ENCODE measurements around the gene S1PR3.

S1PR3 gene

DNA sequence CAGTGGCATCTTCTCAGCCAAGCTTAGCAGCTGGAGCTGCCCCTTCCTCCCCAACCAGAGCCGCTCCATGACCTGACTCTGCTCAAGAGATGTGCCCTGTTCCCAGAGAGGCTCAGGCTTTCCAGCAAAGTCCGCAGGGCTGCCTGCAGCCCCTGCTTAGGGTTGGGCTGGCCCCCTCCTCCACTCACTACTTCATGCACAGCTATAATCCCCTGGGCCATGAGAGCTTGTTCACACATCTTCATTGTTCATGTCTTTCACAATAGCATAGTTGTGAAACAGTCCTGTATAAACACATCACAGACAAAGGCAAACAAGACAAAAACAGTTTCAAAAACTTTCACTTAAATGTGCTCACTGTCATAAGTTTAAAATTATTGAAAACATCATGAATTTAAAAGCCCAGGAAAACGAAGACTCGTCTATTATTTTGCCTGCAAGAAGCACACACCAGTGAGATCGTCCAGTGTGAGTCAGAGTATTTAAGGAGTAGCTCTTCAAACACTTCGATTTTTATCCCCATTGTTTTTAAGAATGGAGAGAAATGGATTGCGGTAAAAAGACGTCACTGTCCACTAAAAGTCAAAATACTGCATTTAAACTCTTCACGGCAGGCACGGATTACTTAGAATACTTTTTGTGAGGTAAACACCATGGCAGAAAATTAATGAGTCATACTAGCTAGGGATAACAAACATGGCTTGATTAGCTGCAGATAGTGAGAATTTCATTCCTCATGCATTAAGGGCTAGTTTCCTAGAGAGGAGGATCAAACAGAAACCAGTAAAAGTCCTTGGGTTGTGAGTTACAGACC lies 40.7 kb upstream of the S1PR3 start:
- TF ChIP-seq ZFX (IDR thresholded peaks at IDR 0.05; ENCODE audit: borderline replicate concordance), result no peak
- TF ChIP-seq, protein P1, sequence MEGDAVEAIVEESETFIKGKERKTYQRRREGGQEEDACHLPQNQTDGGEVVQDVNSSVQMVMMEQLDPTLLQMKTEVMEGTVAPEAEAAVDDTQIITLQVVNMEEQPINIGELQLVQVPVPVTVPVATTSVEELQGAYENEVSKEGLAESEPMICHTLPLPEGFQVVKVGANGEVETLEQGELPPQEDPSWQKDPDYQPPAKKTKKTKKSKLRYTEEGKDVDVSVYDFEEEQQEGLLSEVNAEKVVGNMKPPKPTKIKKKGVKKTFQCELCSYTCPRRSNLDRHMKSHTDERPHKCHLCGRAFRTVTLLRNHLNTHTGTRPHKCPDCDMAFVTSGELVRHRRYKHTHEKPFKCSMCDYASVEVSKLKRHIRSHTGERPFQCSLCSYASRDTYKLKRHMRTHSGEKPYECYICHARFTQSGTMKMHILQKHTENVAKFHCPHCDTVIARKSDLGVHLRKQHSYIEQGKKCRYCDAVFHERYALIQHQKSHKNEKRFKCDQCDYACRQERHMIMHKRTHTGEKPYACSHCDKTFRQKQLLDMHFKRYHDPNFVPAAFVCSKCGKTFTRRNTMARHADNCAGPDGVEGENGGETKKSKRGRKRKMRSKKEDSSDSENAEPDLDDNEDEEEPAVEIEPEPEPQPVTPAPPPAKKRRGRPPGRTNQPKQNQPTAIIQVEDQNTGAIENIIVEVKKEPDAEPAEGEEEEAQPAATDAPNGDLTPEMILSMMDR (IDR thresholded peaks at IDR 0.05), result no peak
- H3K27ac ChIP-seq, result no peak overlapping the region

DNA sequence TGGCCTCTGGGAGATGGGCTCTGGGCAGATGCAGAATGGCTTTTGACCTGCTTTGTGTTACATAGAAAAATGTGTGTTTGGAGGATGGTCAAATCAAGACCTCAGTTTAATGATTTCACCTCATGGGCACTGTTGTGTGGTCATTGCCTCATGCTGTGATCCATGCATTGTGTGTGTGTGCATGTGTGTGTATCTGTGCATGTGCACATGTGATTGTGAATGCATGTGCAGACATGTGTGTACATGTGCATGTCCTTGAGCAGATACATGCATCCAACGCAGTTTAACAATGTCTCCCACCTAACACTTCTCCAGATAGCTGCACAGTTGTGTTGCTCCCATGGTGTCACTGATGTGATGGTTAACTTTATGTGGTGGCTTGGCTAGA lies 40.1 kb upstream of the S1PR3 start:
- TF ChIP-seq, protein P1 (IDR thresholded peaks at IDR 0.05), result no peak
- no peak for TF ChIP-seq ZFX (IDR thresholded peaks at IDR 0.05; ENCODE audit: borderline replicate concordance)
- H3K27ac ChIP-seq, result no peak overlapping the region

DNA sequence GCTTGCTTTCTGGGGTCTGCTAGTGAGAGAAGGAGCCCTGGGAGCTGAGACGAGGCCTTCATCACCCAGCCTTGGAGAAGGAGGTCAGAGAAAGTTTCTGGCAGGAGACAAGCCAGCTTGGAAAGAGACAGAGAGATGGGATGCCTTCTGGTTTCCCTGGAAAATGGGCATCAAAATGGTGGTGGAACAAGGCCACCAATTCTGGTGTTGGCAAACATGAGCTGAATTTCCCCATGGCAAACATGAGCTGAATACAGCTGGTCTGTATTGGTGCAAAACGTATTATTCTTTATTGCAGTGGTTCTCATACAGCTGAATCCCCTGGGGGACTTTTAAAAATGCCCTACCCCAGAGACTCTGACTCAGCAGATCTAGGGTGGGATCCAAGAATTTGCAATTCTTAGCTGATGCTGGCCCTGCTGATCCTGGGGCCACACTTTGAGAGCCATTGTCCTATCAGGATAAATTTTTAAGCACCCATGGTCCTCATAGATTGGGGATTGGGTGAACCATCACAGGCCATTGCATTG lies 39.1 kb upstream of the S1PR3 start:
- TF ChIP-seq, protein P1 (IDR thresholded peaks at IDR 0.05), result no peak
- TF ChIP-seq ZFX (IDR thresholded peaks at IDR 0.05; ENCODE audit: borderline replicate concordance), result no peak
- H3K27ac ChIP-seq, result no peak overlapping the region

DNA sequence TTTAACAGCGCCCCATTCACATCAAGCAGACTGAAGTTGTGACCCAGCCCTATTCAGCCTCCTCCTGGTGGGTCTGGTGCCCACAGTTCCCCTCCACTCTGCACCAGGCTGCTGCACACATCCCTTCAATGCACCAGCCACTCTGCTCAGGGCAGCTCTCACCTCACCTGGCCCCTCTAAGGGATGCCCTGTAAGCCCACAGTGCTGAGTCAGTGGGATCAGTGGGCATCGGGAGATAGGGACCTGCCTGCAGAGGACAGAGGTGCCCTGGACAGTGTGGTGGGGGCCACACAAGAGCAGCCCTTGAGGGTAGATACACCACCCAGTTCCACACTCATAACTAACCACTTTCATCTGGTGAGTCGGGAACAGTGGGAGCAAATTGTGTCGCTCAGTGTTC lies 38.3 kb upstream of the S1PR3 start:
- no peak overlapping the region for H3K27ac ChIP-seq

DNA sequence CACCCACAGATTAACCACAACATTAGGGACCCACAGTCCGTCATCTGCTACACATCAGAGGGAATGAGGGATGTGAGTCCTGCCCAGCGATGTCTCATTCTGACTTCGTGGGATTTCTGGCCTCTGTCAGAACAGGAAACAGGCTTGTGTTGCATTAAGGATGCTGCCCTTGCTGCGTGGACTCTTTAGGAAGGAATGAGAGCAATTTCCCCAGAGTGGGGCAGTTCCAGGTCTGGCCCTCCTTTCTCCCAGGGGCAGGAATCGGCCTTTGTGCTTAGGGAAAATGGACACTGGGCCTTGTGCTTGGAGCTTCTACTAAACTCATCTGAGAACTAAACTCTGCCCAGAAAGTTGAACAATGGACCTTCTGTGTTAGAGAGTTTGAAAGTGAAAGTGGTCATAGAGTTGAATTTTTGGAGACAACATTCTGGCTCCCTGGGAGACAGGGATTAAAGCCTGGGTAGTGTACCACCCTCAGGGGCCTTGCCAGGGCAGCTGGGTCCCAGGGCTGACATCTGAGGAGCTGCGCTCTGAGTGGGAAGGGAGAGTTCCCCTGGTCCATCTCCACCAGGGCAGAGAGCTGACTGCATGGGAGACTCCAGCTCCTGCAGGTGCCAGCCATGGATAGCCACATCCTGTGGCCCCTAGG lies 37.8 kb upstream of the S1PR3 start:
- TF ChIP-seq ZFX (IDR thresholded peaks at IDR 0.05; ENCODE audit: borderline replicate concordance), result no peak
- TF ChIP-seq, protein P1 (IDR thresholded peaks at IDR 0.05), result no peak
- no peak overlapping the region for H3K27ac ChIP-seq

More for the DNA sequence above, 38.3 kb upstream of the S1PR3 start:
- TF ChIP-seq ZFX (IDR thresholded peaks at IDR 0.05; ENCODE audit: borderline replicate concordance), result no peak
- TF ChIP-seq, protein P1 (IDR thresholded peaks at IDR 0.05), result no peak

DNA sequence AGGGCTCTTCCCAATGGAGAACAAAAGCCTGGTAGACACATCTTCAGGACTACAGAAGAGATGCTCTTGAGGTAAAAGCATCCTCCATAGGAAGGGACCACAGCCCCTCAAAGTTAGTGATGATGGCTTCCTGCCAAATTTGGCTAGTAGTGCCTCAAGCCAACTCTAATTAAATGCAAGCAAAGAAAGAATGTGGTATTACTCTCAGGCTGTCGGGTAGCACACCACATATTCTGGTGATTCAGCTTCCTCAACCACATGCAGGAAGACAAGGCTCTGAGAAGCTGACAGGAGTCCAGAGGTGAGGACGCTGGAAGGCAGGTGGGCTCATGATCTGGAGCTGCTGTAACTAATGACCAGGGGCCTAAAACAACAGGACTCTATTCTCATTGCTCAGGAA lies 37.2 kb upstream of the S1PR3 start:
- no peak overlapping the region for H3K27ac ChIP-seq
- no peak for TF ChIP-seq ZFX (IDR thresholded peaks at IDR 0.05; ENCODE audit: borderline replicate concordance)
- TF ChIP-seq, protein P1 (IDR thresholded peaks at IDR 0.05), result no peak

DNA sequence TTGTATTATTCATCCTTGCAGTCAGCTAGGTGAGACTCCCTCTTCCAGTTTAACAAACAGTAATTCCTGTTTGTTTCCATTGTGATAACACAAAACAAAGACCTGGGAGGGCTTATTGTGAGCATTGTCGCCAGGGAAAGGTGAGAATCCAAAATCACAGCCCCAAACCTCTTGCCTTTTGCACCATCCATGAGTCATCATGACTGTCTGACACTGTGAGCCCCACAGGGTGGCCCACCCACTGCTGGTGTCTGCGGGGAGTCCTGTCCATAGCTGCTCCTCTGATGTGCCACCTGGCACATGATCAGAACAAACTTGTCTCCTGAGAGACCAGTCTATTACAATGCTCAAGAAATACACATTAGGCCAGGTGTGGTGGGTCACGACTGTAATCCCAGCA lies 33.7 kb upstream of the S1PR3 start:
- no peak overlapping the region for H3K27ac ChIP-seq
- TF ChIP-seq, protein P1 (IDR thresholded peaks at IDR 0.05), result no peak
- TF ChIP-seq ZFX (IDR thresholded peaks at IDR 0.05; ENCODE audit: borderline replicate concordance), result no peak

Measured in 22Rv1 (cell line).